Tongue (tissue), 2 donors: ENCODE data around the gene PBX4. TPM values are rescaled to one million over a fixed set of nuclear protein-coding genes. Genes with fewer than 3 reads are reported as not detected.
A peak's percentile ranks its signal among the peaks of the same experiment; 100 is the strongest.

Experiments
- DNase-seq: peaks from one replicate; pipeline ENCODE4 v3.0.0-alpha.2; 2015
- total RNA-seq: library from RNA; depleted of rRNA; stranded (reverse); fragments of >200 nt; gene quantifications from one replicate; pipeline ENCODE4 v1.2.3, GENCODE V29; 2014

Gene PBX4
- total RNA-seq, 1 donor from 2014 or later: 2.8 TPM

DNA sequence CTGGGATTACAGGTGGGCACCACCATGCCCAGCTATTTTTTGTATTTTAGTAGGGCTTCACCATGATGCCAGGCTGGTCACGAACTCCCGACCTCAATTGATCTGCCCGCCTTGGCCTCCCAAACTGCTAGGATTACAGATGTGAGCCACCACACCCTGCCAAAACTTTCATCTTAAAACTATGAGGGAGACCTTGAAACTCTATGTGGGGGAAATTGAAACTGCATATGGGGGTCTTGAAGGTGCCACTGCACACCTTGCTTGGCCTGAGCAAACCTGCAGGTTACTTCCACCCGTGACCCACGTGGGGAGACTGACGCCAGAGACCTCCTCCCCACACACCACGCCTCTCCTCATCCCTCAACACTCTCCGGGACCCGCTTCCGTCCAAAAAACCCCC, 64.8 kb downstream of the PBX4 start:
- DNase-seq: no peak

GRCh38 chr19:19552798-19553197, 65.7 kb downstream of the PBX4 start:
- DNase-seq: no peak

DNA sequence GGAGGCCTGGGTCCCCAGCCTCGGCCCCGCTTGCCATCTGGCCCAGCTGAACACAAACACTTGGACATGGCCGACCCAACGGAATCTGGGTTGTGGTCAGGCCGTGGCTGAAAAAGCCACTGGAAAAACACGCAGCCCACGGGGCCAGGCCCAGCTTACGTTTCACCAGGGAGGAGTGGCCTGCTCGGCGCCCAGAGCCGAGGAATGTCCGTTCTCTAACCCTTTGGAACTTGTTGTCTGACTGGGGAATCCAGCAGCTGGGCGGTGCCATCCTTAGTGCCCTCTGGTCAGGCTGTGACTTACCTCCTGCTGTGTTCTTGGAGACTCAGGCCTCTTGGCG, 66.7 kb downstream of the PBX4 start:
- no peak for DNase-seq

DNA sequence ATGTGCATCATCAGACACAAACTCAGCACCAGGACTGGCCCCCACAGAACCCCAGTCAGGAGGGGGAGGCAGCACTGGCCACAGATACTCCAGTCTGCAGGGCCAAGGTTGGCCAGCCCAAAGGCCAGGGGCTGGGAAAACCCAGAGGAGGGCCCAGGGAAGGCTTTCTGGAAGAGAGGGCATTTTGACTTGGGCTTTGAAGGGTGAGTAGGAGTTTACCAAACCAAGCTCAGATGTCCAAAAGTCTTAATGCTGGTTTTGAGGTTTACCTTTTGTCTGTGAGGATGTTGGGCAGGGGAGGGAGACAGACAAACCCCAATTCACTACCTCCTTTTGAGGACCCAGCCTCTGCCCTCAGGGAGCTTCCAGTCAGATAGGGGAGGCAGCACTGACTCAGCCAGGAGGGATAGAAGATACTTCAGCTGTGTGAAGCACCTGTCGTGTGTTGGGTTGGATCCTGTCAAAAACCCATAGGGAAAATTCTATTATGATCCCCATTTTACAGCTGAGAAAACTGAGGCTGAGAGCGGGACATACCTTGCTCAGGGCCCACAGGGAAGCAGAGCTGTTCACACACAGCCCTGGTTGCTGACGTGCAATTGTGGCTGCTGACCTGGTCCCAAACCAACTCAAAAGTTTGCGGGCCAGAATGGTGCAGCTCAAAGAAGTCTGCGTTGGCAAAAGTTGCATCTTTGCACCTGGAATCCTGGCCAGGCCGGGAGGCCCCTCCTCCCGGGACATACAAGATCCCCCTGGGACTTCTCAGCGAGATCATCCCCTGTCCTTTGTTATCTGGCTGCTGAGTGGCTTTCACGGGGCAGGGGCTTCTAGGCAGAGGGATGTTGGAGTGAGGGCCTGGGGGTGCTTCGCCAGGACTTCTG, 67.3 kb downstream of the PBX4 start:
- no peak for DNase-seq

DNA sequence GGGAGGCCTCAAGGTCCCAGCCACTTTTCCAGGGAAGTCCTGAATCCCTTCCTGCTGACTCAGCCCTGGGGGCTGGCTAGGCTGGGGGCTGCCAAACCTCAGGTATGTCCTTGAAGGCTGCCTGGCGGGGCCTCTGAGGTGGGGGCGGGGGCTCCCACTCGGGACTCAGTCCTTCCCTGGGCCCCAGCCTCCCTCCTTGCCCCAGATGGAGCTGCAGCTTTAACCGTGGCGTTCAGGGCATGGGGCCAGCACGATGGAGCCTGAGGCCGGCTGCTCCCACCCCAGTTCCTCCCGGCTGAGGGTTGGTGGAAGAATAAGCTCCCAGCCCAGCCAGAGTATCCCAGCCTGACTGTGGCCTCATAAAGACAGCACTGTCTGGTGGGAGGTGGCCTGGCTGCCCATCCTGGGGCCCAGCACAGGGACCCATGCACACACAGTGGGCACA, 68.0 kb downstream of the PBX4 start:
- DNase-seq: no peak

DNA sequence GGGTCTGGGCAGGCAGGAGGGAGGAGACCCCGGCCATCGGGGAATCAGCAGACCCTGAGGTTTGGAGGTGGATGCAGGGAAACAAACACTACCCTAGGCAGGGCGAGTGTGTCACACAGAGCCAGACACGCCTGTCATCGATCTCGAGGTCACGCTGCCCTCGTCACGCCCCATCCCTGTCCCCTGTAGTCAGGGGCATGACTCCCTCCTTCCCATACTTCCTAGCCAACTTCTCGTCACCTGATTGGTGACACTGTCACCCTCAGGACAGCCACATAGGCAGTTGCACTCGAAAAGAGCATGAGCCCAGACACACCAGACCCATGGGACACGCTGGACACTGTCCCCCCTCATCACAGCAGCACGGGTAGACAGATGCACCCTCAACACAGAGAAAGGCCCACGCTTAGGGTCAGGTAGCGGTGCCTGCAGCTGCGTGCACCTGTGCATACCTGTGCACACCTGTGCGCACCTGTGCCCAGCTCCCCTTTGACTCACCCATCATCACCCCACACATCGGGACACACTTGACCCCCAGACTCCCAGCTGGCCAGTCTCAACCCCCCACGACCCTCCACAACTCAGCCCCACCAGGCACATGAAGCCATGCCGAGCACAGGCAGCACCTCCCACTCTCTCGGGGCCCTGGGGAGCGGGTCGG, 68.6 kb downstream of the PBX4 start:
- DNase-seq: no peak

DNA sequence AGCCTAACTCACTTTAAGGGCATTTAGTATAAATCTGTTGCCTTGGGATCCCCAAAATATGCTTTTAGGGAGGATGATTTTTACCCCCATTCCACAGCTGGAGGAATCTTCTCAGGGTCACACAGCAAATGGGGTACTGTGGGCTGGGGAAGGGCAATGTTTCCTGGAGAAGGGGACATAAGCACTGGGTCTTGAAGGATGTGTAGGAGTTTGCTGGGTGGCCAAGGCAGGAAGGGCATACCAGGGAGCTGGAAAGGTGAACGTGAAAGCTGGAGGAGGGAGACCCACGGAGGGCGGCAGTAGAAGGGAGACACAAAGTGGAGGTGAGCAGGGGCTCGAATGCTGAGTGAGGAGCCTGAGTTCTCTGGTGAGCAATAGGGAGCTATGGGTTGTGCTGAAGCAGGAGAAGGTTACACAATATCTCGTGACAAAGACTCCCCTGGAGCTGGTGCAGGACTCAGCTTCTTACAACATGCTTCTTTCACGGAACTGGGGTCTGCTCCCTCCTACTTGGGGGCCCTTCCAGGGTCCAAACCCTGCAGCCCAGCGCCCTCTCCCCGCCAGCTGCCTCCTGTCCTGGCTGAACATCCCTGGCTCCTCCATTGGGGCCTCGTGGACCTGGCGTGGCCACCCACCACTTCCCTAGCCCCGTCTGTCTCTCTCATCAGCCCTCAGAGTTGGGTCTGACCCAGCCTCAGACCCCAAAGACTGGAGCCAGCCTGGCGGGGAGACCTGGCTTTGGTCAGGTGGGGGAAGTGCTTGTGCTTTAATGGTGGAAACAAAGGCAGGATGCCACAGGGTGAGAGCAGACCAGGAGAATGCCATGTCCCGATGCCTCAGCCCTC, 69.3 kb downstream of the PBX4 start:
- no peak for DNase-seq

- no peak for DNase-seq
Observed at GRCh38 chr19:19547674-19548336, 70.7 kb downstream of the PBX4 start.

- no peak for DNase-seq
Observed at GRCh38 chr19:19546751-19547162, 71.7 kb downstream of the PBX4 start.

- DNase-seq: no peak
Observed at GRCh38 chr19:19545707-19546106, 72.8 kb downstream of the PBX4 start.

DNA sequence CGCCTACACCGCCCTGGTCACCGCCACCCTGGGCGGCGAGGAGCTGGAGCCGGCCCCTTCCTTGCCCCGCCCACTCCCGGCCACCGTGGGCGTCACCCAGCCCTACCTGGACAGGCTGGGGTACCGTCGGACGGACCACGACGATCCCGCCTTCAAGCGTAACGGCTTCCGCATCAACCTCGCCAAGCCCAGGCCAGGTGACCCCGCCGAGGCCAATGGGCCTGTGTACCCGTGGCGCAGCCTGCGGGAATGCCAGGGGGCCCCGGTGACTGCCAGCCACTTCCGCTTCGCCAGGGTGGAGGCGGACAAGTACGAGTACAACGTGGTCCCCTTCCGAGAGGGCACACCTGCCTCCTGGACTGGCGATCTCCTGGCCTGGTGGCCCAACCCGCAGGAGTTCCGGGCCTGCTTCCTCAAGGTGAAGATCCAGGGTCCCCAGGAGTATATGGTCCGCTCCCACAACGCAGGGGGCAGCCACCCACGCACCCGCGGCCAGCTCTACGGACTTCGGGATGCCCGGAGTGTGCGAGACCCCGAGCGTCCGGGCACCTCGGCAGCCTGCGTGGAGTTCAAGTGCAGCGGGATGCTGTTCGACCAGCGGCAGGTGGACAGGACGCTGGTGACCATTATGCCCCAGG, 73.4 kb downstream of the PBX4 start:
- no peak for DNase-seq

GRCh38 chr19:19544257-19544953, 74.1 kb downstream of the PBX4 start:
- DNase-seq: no peak

DNA sequence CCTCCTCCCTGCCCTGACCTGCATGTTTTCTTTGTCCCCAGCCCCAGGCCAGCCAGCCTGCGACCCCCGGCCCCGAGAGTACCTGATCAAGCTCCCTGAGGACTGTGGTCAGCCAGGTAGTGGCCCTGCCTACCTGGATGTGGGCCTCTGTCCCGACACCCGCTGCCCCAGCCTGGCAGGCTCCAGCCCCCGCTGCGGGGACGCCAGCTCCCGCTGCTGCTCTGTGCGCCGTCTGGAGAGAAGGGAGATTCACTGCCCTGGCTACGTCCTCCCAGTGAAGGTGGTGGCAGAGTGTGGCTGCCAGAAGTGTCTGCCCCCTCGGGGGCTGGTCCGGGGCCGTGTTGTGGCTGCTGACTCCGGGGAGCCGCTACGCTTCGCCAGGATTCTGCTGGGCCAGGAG, 74.8 kb downstream of the PBX4 start:
- no peak for DNase-seq

- no peak for DNase-seq
Observed at GRCh38 chr19:19543101-19543500, 75.4 kb downstream of the PBX4 start.

DNA sequence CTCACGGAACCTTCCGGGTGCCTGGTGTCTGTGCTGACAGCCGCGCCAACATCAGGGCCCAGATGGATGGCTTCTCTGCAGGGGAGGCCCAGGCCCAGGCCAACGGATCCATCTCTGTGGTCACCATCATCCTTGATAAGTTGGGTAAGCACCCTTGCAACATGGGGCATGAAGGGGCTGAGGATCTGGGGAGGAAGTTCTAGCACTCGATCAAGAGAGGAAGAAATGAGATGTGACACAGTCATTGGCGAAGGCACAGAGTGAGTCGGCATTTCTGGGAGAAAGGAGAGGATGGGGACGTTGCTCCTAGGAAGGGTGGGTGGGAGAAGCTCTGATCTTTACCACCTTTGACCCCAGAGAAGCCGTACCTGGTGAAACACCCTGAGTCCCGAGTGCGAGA, 76.0 kb downstream of the PBX4 start:
- DNase-seq: no peak

- DNase-seq: no peak
Observed at GRCh38 chr19:19541616-19542015, 76.9 kb downstream of the PBX4 start.

- DNase-seq: peak; percentile 53
Observed at GRCh38 chr19:19540715-19541515, 77.6 kb downstream of the PBX4 start.

- peak; percentile 87 for DNase-seq
Observed at GRCh38 chr19:19540064-19540714, 78.3 kb downstream of the PBX4 start.

DNA sequence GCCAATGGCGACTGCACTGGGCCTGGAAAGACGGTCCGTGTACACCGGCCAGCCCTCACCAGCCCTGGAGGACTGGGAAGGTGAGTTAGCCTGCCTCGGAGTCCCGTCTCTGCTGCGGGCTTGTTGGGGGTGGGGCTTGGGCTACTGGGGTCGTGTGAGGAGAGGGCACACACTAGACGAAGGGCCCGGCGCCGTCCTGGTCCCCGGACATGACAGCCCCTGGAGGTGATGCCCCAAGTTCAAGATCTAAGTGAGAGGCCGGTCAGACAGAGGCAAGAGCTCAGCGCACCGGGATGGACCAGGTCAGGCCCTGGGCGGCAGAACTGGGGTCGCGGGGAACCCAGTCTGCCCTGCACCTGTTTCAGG, 78.8 kb downstream of the PBX4 start:
- no peak for DNase-seq

DNA sequence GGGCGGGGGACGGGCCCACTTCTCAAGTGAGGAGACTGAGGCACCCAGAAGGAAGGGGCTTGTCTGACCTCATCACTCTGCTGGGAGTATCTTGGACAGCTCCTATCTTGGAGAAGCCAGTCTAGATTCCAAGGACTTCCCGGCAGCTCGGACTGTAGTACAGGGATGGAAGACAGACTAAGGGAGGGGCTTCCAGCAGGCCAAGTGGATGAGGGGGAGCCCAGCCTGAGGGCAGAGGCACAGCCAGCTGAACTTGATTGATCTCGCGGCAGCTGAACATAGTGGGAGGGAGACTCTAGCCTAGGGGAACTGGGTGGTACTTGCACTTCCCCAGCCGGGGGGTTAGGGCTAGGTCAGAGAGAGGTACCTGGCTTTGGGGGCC, 79.7 kb downstream of the PBX4 start:
- DNase-seq: no peak
